GM23248 (cell line): Measurements from ENCODE around the gene MYH7B. TPM values are rescaled to one million over a fixed set of nuclear protein-coding genes. Genes with fewer than 3 reads are reported as not detected.

Source experiments
- DNase-seq: peaks from one replicate; pipeline ENCODE4 v3.0.0-alpha.2; 2015
- H2AFZ ChIP-seq: fragments of 200-600 bp; sonication (generic); 2 replicates; pipeline ENCODE4 v1.6.1; 2016; ENCODE audit warnings: antibody characterized with exemption
- H3F3A ChIP-seq: fragments of 200-600 bp; sonication (generic); 2 replicates; pipeline ENCODE4 v1.6.1; 2016; ENCODE audit warnings: mild to moderate bottlenecking, antibody characterized with exemption, mixed run types; ENCODE audit not compliant: insufficient read depth
- H3K27ac ChIP-seq: fragments of 200-600 bp; sonication (generic); 2 replicates; pipeline ENCODE4 v1.5.1; 2016; ENCODE audit warnings: mild to moderate bottlenecking
- H3K27me3 ChIP-seq: fragments of 200-600 bp; sonication (generic); replicated peaks from 2 replicates; pipeline ENCODE4 v1.6.1; 2016; ENCODE audit warnings: mild to moderate bottlenecking; ENCODE audit not compliant: insufficient read depth
- H3K36me3 ChIP-seq: fragments of 200-600 bp; sonication (generic); 2 replicates; pipeline ENCODE4 v1.6.1; 2016; ENCODE audit warnings: low read depth, mild to moderate bottlenecking
- H3K4me1 ChIP-seq: fragments of 200-600 bp; sonication (generic); 2 replicates; pipeline ENCODE4 v1.6.1; 2016; ENCODE audit warnings: mild to moderate bottlenecking; ENCODE audit not compliant: insufficient read depth
- H3K4me2 ChIP-seq: fragments of 200-600 bp; sonication (generic); one replicate; pipeline ENCODE4 v1.6.1; 2016; ENCODE audit warnings: mild to moderate bottlenecking; ENCODE audit not compliant: unreplicated experiment
- H3K4me3 ChIP-seq: fragments of 200-600 bp; sonication (generic); 2 replicates; pipeline ENCODE4 v1.5.1; 2016; ENCODE audit warnings: mild to moderate bottlenecking
- H3K79me2 ChIP-seq: fragments of 200-600 bp; sonication (generic); 2 replicates; pipeline ENCODE4 v1.6.1; 2016; ENCODE audit warnings: mild to moderate bottlenecking; ENCODE audit not compliant: insufficient read depth
- H3K9ac ChIP-seq: fragments of 200-600 bp; sonication (generic); 2 replicates; pipeline ENCODE4 v1.6.1; 2016; ENCODE audit warnings: mild to moderate bottlenecking
- H3K9me2 ChIP-seq: fragments of 200-600 bp; sonication (generic); 2 replicates; pipeline ENCODE4 v1.6.1; 2016; ENCODE audit warnings: mixed run types, mild to moderate bottlenecking, moderate library complexity; ENCODE audit not compliant: insufficient read depth
- H3K9me3 ChIP-seq: fragments of 200-600 bp; sonication (generic); one replicate; pipeline ENCODE4 v1.6.1; 2017; ENCODE audit warnings: low read depth
- H4K20me1 ChIP-seq: fragments of 200-600 bp; sonication (generic); 2 replicates; pipeline ENCODE4 v1.6.0; 2016; ENCODE audit not compliant: insufficient read depth
- EZH2 ChIP-seq: fragments of 200-600 bp; sonication (generic); IDR thresholded peaks from 2 replicates; pipeline ENCODE4 v1.6.1; 2018; ENCODE audit warnings: antibody characterized with exemption, mild to moderate bottlenecking; ENCODE audit not compliant: insufficient read depth, poor library complexity, severe bottlenecking
- EZH2phosphoT487 ChIP-seq: fragments of 200-600 bp; sonication (generic); IDR thresholded peaks from 2 replicates; pipeline ENCODE4 v1.6.1; 2018; ENCODE audit warnings: antibody characterized with exemption, moderate library complexity, mild to moderate bottlenecking, low read depth; ENCODE audit not compliant: insufficient read depth
- WGBS, 2 experiments: methylation state at CpG; one replicate each; pipeline ENCODE4 v1.1.6; 2015 to 2017; ENCODE audit warnings: low lambda C conversion rate in 2 of 2, low coverage in 1 of 2; ENCODE audit errors: missing lambda C conversion rate in 2 of 2; 5-methylcytosine and 5-hydroxymethylcytosine counted together
- in situ Hi-C: fragments of 300-500 bp; cut with MboI; formaldehyde crosslinking; loops from 2 replicates; pipeline ENCODE4 v1.15.0; 2020
- polyA plus RNA-seq: library from polyadenylated mRNA; unstranded; fragments of >200 nt; fragmentation: Nextera tagmentation; extraction: Ambion mirVana; gene quantifications from 2 replicates; pipeline ENCODE4 v1.2.1, GENCODE V29; 2016
- total RNA-seq: library from RNA; depleted of rRNA; stranded (reverse); fragments of >200 nt; shearing (Covaris generic); gene quantifications from 2 replicates; pipeline ENCODE4 v1.2.3, GENCODE V29; 2014

The MYH7B gene
- total and polyA plus RNA-seq, 2 experiments from 2014 or later = 0.11 to 0.49 TPM

DNA sequence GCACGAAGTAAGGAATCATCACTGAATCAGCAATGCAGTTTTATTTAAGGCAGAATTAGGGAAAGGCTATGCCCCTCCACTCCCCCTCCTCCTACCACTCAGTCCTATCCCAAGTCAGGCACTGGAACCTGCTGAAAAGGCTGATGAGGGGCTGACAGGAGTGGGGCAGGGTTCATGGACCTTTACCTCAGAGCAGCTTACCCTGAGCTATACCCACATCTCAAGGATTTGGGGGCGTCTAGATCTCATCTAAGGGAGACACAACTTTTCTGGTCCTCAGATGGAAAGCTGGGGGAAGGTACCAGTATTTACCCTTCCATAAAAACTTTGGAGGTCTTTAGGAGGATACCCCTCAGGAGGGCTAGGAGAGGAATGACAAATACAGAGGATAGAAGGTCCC is 27.3 kb upstream of the MYH7B start:
- Histone ChIP-seq H3K9me2 (no peaks in the 10 kb centered on the region), H3K36me3 (peaks cover 13% of the 10 kb centered on the region), H3K27me3 (no peaks in the 10 kb centered on the region), H3K4me2 (no peak overlapping the region), H3K27ac (peak overlapping the region; percentile 26; the same call in 1 of the 2 replicates), H3K79me2 (no peaks in the 10 kb centered on the region), H3K9ac (no peak overlapping the region), H3F3A (peaks cover 17% of the 10 kb centered on the region), H3K9me3 (no peaks in the 10 kb centered on the region), H3K4me3 (no peak overlapping the region), H4K20me1 (no peaks in the 10 kb centered on the region), H3K4me1 (peaks cover 11% of the 10 kb centered on the region), H2AFZ (no peak overlapping the region)
- no peak for DNase-seq
- in situ Hi-C loops = no loop called here
- 88 to 95% methylated on average over 2 of the region's 2 CpGs for WGBS, 2 experiments
- TF ChIP-seq EZH2phosphoT487 (no peak), EZH2 (no peak)

GRCh38 chr20:34931771-34932170 is 23.9 kb upstream of the MYH7B start:
- Histone ChIP-seq H3K9me3 (no peaks in the 10 kb centered on the region), H3K4me2 (no peak overlapping the region), H3K9me2 (no peaks in the 10 kb centered on the region), H3K4me1 (peaks cover 9% of the 10 kb centered on the region; the same call in 1 of the 2 replicates), H2AFZ (no peak overlapping the region), H3K36me3 (peaks cover under 1% of the 10 kb centered on the region; the same call in 1 of the 2 replicates), H3K27me3 (no peaks in the 10 kb centered on the region), H3K9ac (no peak overlapping the region), H3K4me3 (no peak overlapping the region), H3K27ac (no peak overlapping the region), H3F3A (peaks cover 15% of the 10 kb centered on the region; the same call in 1 of the 2 replicates), H4K20me1 (no peaks in the 10 kb centered on the region), H3K79me2 (no peaks in the 10 kb centered on the region)
- WGBS, 2 experiments = 85 to 91% methylated on average over 7 of the region's 7 CpGs
- in situ Hi-C loops = no loop called here
- no peak for DNase-seq
- no peak for TF ChIP-seq EZH2phosphoT487
- TF ChIP-seq EZH2 = no peak

GRCh38 chr20:34938466-34939163 is 17.1 kb upstream of the MYH7B start:
- peaks cover 20% of the 10 kb centered on the region; the same call in 1 of the 2 replicates for H3K36me3 ChIP-seq
- no peak overlapping the region for H3K9ac ChIP-seq
- no peaks in the 10 kb centered on the region for H4K20me1 ChIP-seq
- no peak overlapping the region for H3K27ac ChIP-seq
- no peak overlapping the region for H3K4me3 ChIP-seq
- in situ Hi-C loops = no loop called here
- DNase-seq = no peak
- H3K27me3 ChIP-seq = no peaks in the 10 kb centered on the region
- TF ChIP-seq EZH2phosphoT487 = no peak
- TF ChIP-seq EZH2 = no peak
- WGBS, 2 experiments = 63 to 68% methylated on average over 14 of the region's 14 CpGs
- H3K4me1 ChIP-seq = no peaks in the 10 kb centered on the region
- H2AFZ ChIP-seq = no peak overlapping the region
- H3F3A ChIP-seq = no peaks in the 10 kb centered on the region; the same call in 1 of the 2 replicates
- H3K79me2 ChIP-seq = no peaks in the 10 kb centered on the region
- H3K9me2 ChIP-seq = no peaks in the 10 kb centered on the region
- no peaks in the 10 kb centered on the region for H3K9me3 ChIP-seq
- H3K4me2 ChIP-seq = no peak overlapping the region

- no peak overlapping the region for H2AFZ ChIP-seq
- DNase-seq = no peak
These were observed 15.6 kb upstream of the MYH7B start for GRCh38 chr20:34940081-34940481.

More at GRCh38 chr20:34940081-34940481, 15.6 kb upstream of the MYH7B start:
- no peaks in the 10 kb centered on the region; the same call in 1 of the 2 replicates for H3F3A ChIP-seq
- H3K9me2 ChIP-seq = no peaks in the 10 kb centered on the region
- peaks cover 20% of the 10 kb centered on the region; the same call in 1 of the 2 replicates for H3K36me3 ChIP-seq
- H3K4me3 ChIP-seq = no peak overlapping the region
- no peak overlapping the region for H3K9ac ChIP-seq
- no peaks in the 10 kb centered on the region for H3K9me3 ChIP-seq
- no peaks in the 10 kb centered on the region for H4K20me1 ChIP-seq
- H3K4me2 ChIP-seq = no peak overlapping the region
- no peaks in the 10 kb centered on the region for H3K4me1 ChIP-seq
- no peak for TF ChIP-seq EZH2phosphoT487
- TF ChIP-seq EZH2 = no peak
- no peak overlapping the region for H3K27ac ChIP-seq
- 88 to 100% methylated on average over 1 of the region's 1 CpG for WGBS, 2 experiments
- H3K27me3 ChIP-seq = no peaks in the 10 kb centered on the region
- no peaks in the 10 kb centered on the region for H3K79me2 ChIP-seq
- in situ Hi-C loops = no loop called here
